ENCODE data around the gene PYGM. TPM values are rescaled to one million over a fixed set of nuclear protein-coding genes. Genes with fewer than 3 reads are reported as not detected.

The PYGM gene
- total and polyA plus RNA-seq, 2 of the 13 experiments (the other 11 are each of a cell fraction or from before 2014, with no cell fraction given), result 0.11 to 0.12 TPM

DNA sequence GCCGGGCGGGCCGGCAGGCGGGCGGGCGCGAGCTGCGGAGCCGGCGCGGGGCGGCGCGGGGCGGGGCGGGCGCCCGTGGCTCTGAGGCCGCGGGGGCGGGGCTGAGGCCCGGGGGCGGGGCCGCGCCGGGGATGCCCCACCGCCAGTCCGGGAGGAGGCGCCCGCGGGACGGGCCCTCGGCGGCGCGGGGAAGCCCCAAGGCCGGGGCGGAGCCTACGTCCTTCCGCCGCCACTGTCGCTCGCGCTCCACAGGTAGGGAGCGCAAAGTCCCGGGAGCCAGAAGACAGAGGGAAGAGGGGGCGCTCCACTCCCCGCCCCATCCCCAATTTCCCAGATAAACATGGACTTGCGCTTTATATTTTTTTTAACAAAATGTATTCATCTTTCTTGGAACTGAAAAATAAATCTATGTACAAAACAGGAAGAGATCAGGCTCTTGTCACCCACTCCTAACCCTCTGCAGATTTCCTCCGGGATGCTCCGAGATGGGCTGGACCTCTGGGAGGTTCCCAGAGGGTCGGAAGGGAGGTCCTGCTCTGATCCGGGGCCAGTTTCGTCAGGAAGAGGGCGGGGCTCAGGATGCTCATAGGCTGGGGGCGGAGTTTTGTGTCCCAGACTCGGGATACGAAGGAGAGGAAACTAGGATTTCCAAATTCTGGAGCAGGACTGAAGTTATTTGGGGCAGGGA, 43.5 kb upstream of the PYGM start, which contains the start of gene MAP4K2 (continued):
- TF ChIP-seq KDM1A (CRISPR knock-in tag; IDR thresholded peaks at IDR 0.05) (no peak), SRSF9 (IDR thresholded peaks at IDR 0.05; ENCODE audit: borderline replicate concordance, insufficient read depth, low read depth, low read length, poor library complexity, severe bottlenecking) (no peak), ZFP36L1 (CRISPR knock-in tag; IDR thresholded peaks at IDR 0.05) (no peak), TEAD2 (CRISPR knock-in tag; IDR thresholded peaks at IDR 0.05) (no peak), NFYB (CRISPR knock-in tag; IDR thresholded peaks at IDR 0.05) (no peak), FOXM1 (CRISPR knock-in tag; IDR thresholded peaks at IDR 0.05) (no peak), ELF1 (CRISPR knock-in tag; IDR thresholded peaks at IDR 0.05) (no peak), ZNF496 (CRISPR knock-in tag; IDR thresholded peaks at IDR 0.05; ENCODE audit: insufficient replicate concordance) (no peak), ZNF839 (CRISPR knock-in tag; IDR thresholded peaks at IDR 0.05; ENCODE audit: borderline replicate concordance) (no peak), MED13 (CRISPR knock-in tag; IDR thresholded peaks at IDR 0.05) (no peak), MEIS1 (CRISPR knock-in tag; IDR thresholded peaks at IDR 0.05; ENCODE audit: borderline replicate concordance) (no peak), SMARCC2 (IDR thresholded peaks at IDR 0.05) (no peak), ZNF530 (CRISPR knock-in tag; IDR thresholded peaks at IDR 0.05; ENCODE audit: low read depth) (no peak), POLR2G (IDR thresholded peaks at IDR 0.05; ENCODE audit: low read depth, low read length) (peak; percentile 69), SYNCRIP (IDR thresholded peaks at IDR 0.05; ENCODE audit: insufficient read depth, low read depth, low read length) (no peak), ZNF432 (CRISPR knock-in tag; IDR thresholded peaks at IDR 0.05; ENCODE audit: borderline replicate concordance) (no peak), KDM2A (CRISPR knock-in tag; IDR thresholded peaks at IDR 0.05; ENCODE audit: borderline replicate concordance, low read depth) (peak; percentile 86; the same call in 1 of the 2 replicates), TBX3 (IDR thresholded peaks at IDR 0.05; ENCODE audit: borderline replicate concordance) (no peak)
- TF ChIP-seq, protein P1, sequence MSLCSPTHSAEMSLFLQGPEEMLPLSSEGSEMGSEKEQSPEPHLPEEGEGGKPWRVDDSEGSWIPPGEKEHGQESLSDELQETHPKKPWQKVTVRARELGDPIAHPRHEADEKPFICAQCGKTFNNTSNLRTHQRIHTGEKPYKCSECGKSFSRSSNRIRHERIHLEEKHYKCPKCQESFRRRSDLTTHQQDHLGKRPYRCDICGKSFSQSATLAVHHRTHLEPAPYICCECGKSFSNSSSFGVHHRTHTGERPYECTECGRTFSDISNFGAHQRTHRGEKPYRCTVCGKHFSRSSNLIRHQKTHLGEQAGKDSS (CRISPR knock-in tag; IDR thresholded peaks at IDR 0.05; ENCODE audit: borderline replicate concordance, low read depth), result no peak
- TF ChIP-seq, protein P2, sequence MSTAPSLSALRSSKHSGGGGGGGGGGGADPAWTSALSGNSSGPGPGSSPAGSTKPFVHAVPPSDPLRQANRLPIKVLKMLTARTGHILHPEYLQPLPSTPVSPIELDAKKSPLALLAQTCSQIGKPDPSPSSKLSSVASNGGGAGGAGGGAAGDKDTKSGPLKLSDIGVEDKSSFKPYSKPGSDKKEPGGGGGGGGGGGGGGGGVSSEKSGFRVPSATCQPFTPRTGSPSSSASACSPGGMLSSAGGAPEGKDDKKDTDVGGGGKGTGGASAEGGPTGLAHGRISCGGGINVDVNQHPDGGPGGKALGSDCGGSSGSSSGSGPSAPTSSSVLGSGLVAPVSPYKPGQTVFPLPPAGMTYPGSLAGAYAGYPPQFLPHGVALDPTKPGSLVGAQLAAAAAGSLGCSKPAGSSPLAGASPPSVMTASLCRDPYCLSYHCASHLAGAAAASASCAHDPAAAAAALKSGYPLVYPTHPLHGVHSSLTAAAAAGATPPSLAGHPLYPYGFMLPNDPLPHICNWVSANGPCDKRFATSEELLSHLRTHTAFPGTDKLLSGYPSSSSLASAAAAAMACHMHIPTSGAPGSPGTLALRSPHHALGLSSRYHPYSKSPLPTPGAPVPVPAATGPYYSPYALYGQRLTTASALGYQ (CRISPR knock-in tag; IDR thresholded peaks at IDR 0.05), result no peak
- TF ChIP-seq, protein P3, sequence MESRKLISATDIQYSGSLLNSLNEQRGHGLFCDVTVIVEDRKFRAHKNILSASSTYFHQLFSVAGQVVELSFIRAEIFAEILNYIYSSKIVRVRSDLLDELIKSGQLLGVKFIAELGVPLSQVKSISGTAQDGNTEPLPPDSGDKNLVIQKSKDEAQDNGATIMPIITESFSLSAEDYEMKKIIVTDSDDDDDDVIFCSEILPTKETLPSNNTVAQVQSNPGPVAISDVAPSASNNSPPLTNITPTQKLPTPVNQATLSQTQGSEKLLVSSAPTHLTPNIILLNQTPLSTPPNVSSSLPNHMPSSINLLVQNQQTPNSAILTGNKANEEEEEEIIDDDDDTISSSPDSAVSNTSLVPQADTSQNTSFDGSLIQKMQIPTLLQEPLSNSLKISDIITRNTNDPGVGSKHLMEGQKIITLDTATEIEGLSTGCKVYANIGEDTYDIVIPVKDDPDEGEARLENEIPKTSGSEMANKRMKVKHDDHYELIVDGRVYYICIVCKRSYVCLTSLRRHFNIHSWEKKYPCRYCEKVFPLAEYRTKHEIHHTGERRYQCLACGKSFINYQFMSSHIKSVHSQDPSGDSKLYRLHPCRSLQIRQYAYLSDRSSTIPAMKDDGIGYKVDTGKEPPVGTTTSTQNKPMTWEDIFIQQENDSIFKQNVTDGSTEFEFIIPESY (CRISPR knock-in tag; IDR thresholded peaks at IDR 0.05), result no peak
- TF ChIP-seq, protein P4, sequence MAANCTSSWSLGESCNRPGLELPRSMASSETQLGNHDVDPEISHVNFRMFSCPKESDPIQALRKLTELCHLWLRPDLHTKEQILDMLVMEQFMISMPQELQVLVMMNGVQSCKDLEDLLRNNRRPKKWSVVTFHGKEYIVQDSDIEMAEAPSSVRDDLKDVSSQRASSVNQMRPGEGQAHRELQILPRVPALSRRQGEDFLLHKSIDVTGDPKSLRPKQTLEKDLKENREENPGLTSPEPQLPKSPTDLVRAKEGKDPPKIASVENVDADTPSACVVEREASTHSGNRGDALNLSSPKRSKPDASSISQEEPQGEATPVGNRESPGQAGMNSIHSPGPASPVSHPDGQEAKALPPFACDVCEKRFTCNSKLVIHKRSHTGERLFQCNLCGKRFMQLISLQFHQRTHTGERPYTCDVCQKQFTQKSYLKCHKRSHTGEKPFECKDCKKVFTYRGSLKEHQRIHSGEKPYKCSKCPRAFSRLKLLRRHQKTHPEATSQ (CRISPR knock-in tag; IDR thresholded peaks at IDR 0.05; ENCODE audit: borderline replicate concordance), result no peak
- TF ChIP-seq, protein P5, sequence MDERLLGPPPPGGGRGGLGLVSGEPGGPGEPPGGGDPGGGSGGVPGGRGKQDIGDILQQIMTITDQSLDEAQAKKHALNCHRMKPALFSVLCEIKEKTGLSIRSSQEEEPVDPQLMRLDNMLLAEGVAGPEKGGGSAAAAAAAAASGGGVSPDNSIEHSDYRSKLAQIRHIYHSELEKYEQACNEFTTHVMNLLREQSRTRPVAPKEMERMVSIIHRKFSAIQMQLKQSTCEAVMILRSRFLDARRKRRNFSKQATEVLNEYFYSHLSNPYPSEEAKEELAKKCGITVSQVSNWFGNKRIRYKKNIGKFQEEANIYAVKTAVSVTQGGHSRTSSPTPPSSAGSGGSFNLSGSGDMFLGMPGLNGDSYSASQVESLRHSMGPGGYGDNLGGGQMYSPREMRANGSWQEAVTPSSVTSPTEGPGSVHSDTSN (CRISPR knock-in tag; IDR thresholded peaks at IDR 0.05), result no peak

Data from HepG2 (cell line).